HS-5 (cell line): Measurements from ENCODE around the gene UGT1A6.
"Not testable (repeated sequence)": the region's sequence is repeated elsewhere in the genome, so short reads cannot be mapped to it uniquely, and the experiment has no call there.

Source experiments
- DNase-seq: peaks from one replicate; pipeline ENCODE4 v3.0.0-alpha.2; 2012; ENCODE audit warnings: low read depth

Gene UGT1A6

GRCh38 chr2:233686928-233687327 is 5.8 kb upstream of the UGT1A6 start:
- DNase-seq, result no peak

GRCh38 chr2:233688341-233688740 is 4.3 kb upstream of the UGT1A6 start:
- DNase-seq, result no peak

GRCh38 chr2:233689031-233689430 is 3.7 kb upstream of the UGT1A6 start:
- DNase-seq, result no peak

- no peak for DNase-seq
Measured at GRCh38 chr2:233689501-233689900, 3.2 kb upstream of the UGT1A6 start.

- DNase-seq, result no peak
Measured at GRCh38 chr2:233690444-233690843, 2.2 kb upstream of the UGT1A6 start.

- no peak for DNase-seq
Measured at GRCh38 chr2:233691443-233692433, 952 bp upstream of the UGT1A6 start.

GRCh38 chr2:233693963-233694362 is 1.3 kb downstream of the UGT1A6 start:
- DNase-seq, result no peak

GRCh38 chr2:233698740-233699139 is 6.0 kb downstream of the UGT1A6 start:
- DNase-seq, result no peak

- no peak for DNase-seq
Measured at GRCh38 chr2:233699424-233700027, 6.8 kb downstream of the UGT1A6 start.

GRCh38 chr2:233700028-233700635 is 7.4 kb downstream of the UGT1A6 start:
- DNase-seq, result no peak

GRCh38 chr2:233700842-233701241 is 8.2 kb downstream of the UGT1A6 start:
- not testable (repeated sequence) for DNase-seq

GRCh38 chr2:233702238-233702637 is 9.5 kb downstream of the UGT1A6 start:
- no peak for DNase-seq

- DNase-seq, result no peak
Measured at GRCh38 chr2:233705911-233706506, 13.3 kb downstream of the UGT1A6 start.

- DNase-seq, result no peak
Measured at GRCh38 chr2:233706720-233707119, 14.0 kb downstream of the UGT1A6 start.

- no peak for DNase-seq
Measured at GRCh38 chr2:233707940-233708644, 15.4 kb downstream of the UGT1A6 start.

GRCh38 chr2:233708942-233709341 is 16.3 kb downstream of the UGT1A6 start:
- DNase-seq, result no peak

- DNase-seq, result peak; percentile 30
Measured at GRCh38 chr2:233711312-233712008, 18.8 kb downstream of the UGT1A6 start.

GRCh38 chr2:233712611-233713261 is 20.0 kb downstream of the UGT1A6 start, which contains the start of gene UGT1A5:
UGT1A5 (plus strand) TSS chr2:233712907; CDS start chr2:233712992, 85 bp downstream.
- DNase-seq, result no peak

- no peak for DNase-seq
Measured at GRCh38 chr2:233713262-233713615, 20.5 kb downstream of the UGT1A6 start.

GRCh38 chr2:233714121-233714520 is 21.4 kb downstream of the UGT1A6 start:
- DNase-seq, result no peak

GRCh38 chr2:233718552-233718951 is 25.9 kb downstream of the UGT1A6 start, which contains the start of gene UGT1A4:
UGT1A4 (plus strand) TSS chr2:233718736; CDS start chr2:233718821, 85 bp downstream.
- DNase-seq, result no peak
